Activated naive CD8-positive, alpha-beta T cell treated with anti-CD3 and anti-CD28 coated beads for 36 hours (primary cell): ENCODE results near the gene SCAI. TPM values are rescaled to one million over a fixed set of nuclear protein-coding genes. Genes with fewer than 3 reads are reported as not detected.
"Not testable (repeated sequence)": the region's sequence is repeated elsewhere in the genome, so short reads cannot be mapped to it uniquely, and the experiment has no call there.

ENCODE experiments used
- DNase-seq: peaks from one replicate; pipeline ENCODE4 v3.0.0; 2021
- H3K27ac Mint-ChIP-seq: one replicate; pipeline ENCODE4 v1.8.0; 2022; ENCODE audit warnings: mild to moderate bottlenecking, moderate library complexity, mixed read lengths
- H3K27me3 Mint-ChIP-seq: one replicate; pipeline ENCODE4 v1.8.0; 2022; ENCODE audit warnings: mild to moderate bottlenecking, mixed read lengths
- H3K36me3 Mint-ChIP-seq: one replicate; pipeline ENCODE4 v1.8.0; 2021; ENCODE audit warnings: mild to moderate bottlenecking, mixed read lengths
- H3K4me1 Mint-ChIP-seq: one replicate; pipeline ENCODE4 v1.8.0; 2021; ENCODE audit warnings: mixed read lengths
- H3K4me3 Mint-ChIP-seq: one replicate; pipeline ENCODE4 v1.8.0; 2022; ENCODE audit warnings: mild to moderate bottlenecking, moderate library complexity, mixed read lengths
- H3K9me3 Mint-ChIP-seq: one replicate; pipeline ENCODE4 v1.8.0; 2022; ENCODE audit warnings: mixed read lengths
- total RNA-seq, 2 experiments: library from RNA; stranded (reverse); gene quantifications; one replicate each; pipeline ENCODE4 v1.2.3, GENCODE V29; 2021

SCAI gene
- total RNA-seq, 2 experiments from 2014 or later, result 7.0 to 7.3 TPM

DNA sequence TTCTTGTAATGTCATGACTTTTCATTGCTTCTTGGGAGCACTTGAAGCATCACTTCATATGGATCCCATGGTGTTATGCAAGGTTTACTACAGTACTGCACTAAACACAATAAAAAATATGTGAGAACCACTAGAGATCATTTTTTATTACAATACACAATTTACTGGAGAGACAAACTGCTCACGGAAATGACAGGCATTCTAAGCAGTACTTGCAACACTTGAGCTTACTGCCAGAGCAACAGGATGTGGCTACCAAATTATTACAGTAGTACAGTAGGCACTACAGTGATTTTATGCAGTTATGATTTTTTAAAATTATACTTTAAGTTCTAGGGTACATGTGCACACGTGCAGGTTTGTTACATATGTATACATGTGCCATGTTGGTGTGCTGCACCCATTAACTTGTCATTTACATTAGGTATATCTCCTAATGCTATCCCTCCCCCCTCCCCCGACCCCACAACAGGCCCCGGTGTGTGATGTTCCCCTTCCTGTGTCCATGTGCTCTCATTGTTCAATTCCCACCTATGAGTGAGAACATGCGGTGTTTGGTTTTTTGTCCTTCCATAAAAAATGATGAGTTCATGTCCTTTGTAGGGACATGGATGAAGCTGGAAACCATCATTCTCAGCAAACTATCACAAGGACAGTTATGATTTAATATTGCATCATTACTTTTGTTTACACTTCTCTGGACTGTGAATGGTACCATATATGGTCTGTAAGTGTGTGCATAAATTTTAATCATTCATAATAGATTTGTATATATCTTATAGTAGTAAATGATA lies 177.4 kb downstream of the SCAI start:
- Mint-ChIP-seq H3K4me1 (peaks cover 30% of the 10 kb centered on the region), H3K27ac (peak overlapping the region; percentile 96), H3K36me3 (peaks cover 11% of the 10 kb centered on the region), H3K4me3 (peak overlapping the region; percentile 26)
- H3K27me3 Mint-ChIP-seq, H3K9me3 Mint-ChIP-seq, DNase-seq: not testable (repeated sequence)

DNA sequence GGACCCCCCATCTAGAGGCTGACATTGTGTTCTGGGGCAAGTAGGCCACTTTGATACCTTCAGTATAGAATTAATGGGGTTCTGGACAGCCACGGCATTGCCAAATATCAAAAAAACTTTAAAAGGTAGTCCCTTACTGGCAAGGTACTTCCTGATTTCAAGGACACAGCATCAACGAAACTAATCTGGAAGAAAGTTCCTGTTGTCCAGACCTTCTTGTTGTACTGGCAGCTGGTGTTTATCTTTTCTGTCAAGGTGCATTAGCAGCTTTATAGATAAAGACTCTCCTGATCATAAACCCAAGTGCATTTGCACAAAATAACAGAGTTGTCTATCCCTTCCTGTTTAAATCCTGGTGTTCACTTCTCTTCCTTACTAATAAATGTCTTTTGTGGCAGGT lies 178.7 kb downstream of the SCAI start:
- H3K27me3 Mint-ChIP-seq, result no peaks in the 10 kb centered on the region
- H3K36me3 Mint-ChIP-seq, result peaks cover 11% of the 10 kb centered on the region
- DNase-seq, result no peak
- peak overlapping the region; percentile 96 for H3K27ac Mint-ChIP-seq
- no peaks in the 10 kb centered on the region for H3K9me3 Mint-ChIP-seq
- H3K4me3 Mint-ChIP-seq, result no peak overlapping the region
- peaks cover 30% of the 10 kb centered on the region for H3K4me1 Mint-ChIP-seq

DNA sequence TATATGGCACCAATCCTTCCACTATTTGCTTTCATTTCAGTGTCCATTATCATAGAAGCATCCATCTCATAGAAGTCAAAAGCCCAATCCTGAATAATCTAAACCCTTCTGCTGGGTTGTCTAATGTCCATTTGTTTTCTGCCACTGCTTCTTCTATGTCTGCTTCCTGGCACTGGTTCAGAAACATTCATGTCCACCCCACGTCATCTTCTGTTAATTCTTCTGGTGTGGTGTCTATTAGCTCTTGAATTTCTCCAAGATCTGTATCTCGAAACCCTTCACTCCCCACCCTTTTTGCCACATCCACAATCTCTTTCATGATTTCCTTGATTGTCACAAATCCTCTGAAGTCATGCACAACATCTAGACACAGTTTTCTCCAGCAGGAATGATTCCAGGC lies 179.3 kb downstream of the SCAI start:
- Mint-ChIP-seq H3K9me3 (no peaks in the 10 kb centered on the region), H3K4me1 (peaks cover 30% of the 10 kb centered on the region), H3K4me3 (no peak overlapping the region), H3K27me3 (no peaks in the 10 kb centered on the region), H3K27ac (peak overlapping the region; percentile 96), H3K36me3 (peaks cover 11% of the 10 kb centered on the region)
- DNase-seq, result no peak

DNA sequence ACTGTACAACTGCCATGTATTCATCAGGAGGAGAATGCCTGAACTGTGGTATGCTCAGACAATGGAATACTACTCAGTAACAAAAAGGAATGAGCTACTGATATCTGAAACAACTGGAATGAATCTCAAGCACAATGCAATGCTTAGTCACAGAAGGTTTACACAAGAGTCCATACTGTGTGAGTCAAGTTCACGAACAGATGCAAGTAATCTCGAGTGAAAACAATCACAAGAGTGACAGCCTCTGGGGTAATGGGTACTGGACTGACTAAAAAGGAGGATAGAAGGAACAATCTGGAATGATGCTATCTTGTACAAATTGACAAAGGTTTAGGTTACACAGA lies 182.9 kb downstream of the SCAI start:
- Mint-ChIP-seq H3K4me3 (no peak overlapping the region), H3K4me1 (peaks cover 18% of the 10 kb centered on the region), H3K27me3 (no peaks in the 10 kb centered on the region), H3K9me3 (no peaks in the 10 kb centered on the region), H3K36me3 (peaks cover 3% of the 10 kb centered on the region), H3K27ac (no peak overlapping the region)
- no peak for DNase-seq

DNA sequence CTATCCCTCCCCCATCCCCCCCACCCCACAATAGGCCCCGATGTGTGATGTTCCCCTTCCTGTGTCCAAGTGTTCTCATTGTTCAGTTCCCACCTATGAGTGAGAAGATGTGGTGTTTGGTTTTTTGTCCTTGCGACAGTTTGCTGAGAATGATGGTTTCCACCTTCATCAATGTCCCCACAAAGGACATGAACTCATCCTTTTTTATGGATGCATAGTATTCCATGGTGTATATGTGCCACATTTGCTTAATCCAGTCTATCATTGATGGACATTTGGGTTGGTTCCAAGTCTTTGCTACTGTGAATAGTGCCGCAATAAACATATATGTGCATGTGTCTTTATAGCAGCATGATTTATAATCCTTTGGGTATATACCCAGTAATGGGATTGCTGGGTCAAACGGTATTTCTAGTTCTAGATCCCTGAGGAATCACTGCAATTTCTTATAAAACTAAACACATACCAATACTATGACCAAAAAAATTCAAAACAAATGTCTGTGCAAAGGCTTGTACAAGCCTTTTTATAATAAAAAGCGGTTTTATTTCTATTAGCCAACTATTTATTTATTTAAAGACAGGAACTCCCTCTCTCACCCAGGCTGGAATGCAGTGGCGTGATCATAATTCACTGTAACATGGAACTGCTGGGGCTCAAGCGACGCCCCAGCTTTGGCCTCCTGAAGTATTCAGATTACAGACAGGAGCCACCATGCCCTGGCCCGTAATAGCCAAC lies 183.5 kb downstream of the SCAI start:
- H3K27me3 Mint-ChIP-seq, H3K4me3 Mint-ChIP-seq, H3K9me3 Mint-ChIP-seq, H3K27ac Mint-ChIP-seq, H3K36me3 Mint-ChIP-seq, DNase-seq: not testable (repeated sequence)
- peaks cover 12% of the 10 kb centered on the region for H3K4me1 Mint-ChIP-seq

DNA sequence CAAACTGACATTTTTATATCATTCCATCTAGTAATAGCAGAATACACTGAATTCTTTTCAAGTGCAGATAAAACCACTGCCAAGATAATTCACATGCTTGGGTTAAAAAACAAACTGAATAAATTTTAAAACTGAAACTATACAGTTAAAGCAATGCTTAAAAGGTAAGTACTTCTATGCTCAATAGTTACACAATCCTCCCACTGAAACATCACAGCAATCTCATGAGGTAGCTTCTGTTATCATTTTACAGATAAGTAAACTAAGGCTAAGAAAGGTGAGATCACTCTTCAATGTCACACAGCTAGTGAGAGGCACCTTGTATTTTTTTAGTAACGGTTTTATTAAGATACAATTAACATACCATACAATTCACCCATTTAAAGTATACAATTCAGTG lies 189.1 kb downstream of the SCAI start:
- Mint-ChIP-seq H3K9me3 (no peaks in the 10 kb centered on the region), H3K36me3 (no peaks in the 10 kb centered on the region), H3K27ac (no peak overlapping the region), H3K4me1 (peaks cover 4% of the 10 kb centered on the region), H3K27me3 (no peaks in the 10 kb centered on the region), H3K4me3 (no peak overlapping the region)
- no peak for DNase-seq

DNA sequence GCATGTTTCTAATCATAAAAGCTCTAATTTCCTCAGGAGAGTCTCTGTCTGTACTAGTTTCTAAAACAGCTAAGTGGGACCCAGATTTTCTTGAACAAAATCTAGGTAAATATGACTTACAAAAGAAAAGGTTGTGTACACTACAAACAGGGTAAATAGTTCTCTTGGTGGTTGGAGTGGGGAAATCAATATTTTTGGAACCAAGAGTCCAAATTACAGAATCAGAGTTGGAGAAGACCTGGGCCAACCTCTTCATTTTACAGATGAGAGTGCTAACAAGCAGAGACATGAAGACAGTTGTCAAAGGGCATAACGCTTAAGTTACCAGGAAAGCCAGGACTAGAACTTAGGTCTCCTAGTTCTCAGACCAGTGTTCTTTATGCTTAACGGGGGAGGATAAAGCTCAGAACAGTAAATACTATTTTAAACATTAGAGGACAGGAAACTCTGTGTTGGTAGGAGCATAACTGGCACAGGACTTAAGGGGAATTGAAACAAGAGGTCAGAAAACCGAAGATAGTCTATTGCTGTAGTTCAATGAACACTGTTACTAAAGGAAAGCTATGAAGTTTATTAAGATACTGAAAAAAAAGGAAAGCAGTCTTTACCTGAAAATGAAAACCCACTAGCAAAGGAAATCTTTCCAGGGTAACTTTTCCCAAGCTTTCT lies 193.1 kb downstream of the SCAI start:
- H3K4me1 Mint-ChIP-seq, result peaks cover 4% of the 10 kb centered on the region
- no peak overlapping the region for H3K4me3 Mint-ChIP-seq
- DNase-seq, result no peak
- H3K9me3 Mint-ChIP-seq, result no peaks in the 10 kb centered on the region
- no peaks in the 10 kb centered on the region for H3K36me3 Mint-ChIP-seq
- no peak overlapping the region for H3K27ac Mint-ChIP-seq
- no peaks in the 10 kb centered on the region for H3K27me3 Mint-ChIP-seq

DNA sequence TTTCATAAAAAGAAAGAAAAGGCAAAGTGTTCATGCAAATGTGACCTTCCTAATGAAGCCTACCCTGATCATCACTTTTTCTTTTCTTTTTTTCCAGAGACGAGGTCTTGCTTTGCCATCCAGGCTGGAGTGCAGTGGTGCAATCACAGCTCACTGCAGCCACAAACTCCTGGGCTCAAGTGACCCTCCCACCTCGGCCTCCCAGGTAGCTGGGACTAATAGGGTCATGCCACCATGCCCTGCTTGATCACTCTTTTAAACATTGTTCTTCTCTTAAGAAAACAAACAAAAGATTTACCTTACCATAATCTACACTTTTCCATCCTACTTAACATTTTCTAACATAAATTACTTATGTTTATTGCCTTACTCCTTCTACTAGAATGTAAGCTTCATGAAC lies 193.9 kb downstream of the SCAI start:
- Mint-ChIP-seq H3K4me3 (no peak overlapping the region), H3K27me3 (no peaks in the 10 kb centered on the region), H3K27ac (no peak overlapping the region), H3K36me3 (no peaks in the 10 kb centered on the region), H3K9me3 (no peaks in the 10 kb centered on the region), H3K4me1 (peaks cover 4% of the 10 kb centered on the region)
- no peak for DNase-seq

DNA sequence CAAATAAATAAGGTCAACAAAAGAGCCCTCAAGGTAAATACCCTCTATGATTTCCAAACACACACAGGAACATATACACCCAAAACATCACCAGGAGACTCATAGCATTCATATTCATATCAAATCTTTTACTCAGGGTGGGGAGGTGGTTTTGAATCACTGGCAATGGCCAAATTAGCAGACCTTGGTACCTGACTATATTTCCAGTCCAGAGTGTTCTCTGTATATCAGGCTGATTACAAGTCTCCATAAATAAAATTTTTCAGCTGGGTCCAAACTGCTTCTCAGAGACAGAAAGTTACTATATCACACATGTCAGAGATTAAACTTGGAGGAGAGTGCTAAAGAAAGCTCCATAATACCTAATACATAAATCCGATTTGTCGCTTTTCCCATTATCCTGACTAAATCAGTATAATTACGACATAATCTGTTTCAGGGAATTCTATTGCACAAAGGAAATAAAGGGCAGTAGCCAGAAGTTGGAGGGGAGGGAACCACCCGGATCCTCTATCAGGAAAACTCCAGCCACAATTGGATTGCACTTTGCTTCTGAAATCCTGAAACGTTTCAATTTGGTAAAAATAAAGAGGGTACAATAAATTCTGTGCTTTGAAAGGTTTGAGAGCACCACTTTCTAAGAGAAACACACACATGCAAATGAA lies 195.5 kb downstream of the SCAI start:
- H3K9me3 Mint-ChIP-seq, result peaks cover under 1% of the 10 kb centered on the region
- H3K27me3 Mint-ChIP-seq, result no peaks in the 10 kb centered on the region
- H3K4me1 Mint-ChIP-seq, result peaks cover 4% of the 10 kb centered on the region
- peaks cover 1% of the 10 kb centered on the region for H3K36me3 Mint-ChIP-seq
- no peak for DNase-seq
- no peak overlapping the region for H3K4me3 Mint-ChIP-seq
- no peak overlapping the region for H3K27ac Mint-ChIP-seq

DNA sequence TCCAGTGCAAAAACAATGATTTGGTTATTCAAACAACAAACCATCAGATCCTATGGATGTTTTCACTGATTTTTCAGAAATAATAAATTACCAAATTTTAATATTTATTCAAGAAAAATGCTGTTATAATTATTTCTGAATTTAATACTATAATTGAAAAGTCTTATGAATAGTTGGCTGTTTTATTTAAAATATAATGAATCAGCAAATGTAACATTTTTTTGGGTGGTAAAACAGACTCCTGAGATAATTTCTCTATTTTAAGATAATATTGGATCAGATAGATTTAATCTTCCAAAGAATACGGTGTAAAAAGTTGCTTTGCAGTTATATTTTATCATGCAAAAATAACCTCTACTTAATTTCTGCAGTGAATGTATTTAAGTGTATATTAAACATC lies 197.2 kb downstream of the SCAI start:
- DNase-seq, result no peak
- H3K4me3 Mint-ChIP-seq, result no peak overlapping the region
- H3K27ac Mint-ChIP-seq, result no peak overlapping the region
- peaks cover 11% of the 10 kb centered on the region for H3K36me3 Mint-ChIP-seq
- H3K27me3 Mint-ChIP-seq, result no peaks in the 10 kb centered on the region
- H3K4me1 Mint-ChIP-seq, result peaks cover 5% of the 10 kb centered on the region
- H3K9me3 Mint-ChIP-seq, result peaks cover 1% of the 10 kb centered on the region

DNA sequence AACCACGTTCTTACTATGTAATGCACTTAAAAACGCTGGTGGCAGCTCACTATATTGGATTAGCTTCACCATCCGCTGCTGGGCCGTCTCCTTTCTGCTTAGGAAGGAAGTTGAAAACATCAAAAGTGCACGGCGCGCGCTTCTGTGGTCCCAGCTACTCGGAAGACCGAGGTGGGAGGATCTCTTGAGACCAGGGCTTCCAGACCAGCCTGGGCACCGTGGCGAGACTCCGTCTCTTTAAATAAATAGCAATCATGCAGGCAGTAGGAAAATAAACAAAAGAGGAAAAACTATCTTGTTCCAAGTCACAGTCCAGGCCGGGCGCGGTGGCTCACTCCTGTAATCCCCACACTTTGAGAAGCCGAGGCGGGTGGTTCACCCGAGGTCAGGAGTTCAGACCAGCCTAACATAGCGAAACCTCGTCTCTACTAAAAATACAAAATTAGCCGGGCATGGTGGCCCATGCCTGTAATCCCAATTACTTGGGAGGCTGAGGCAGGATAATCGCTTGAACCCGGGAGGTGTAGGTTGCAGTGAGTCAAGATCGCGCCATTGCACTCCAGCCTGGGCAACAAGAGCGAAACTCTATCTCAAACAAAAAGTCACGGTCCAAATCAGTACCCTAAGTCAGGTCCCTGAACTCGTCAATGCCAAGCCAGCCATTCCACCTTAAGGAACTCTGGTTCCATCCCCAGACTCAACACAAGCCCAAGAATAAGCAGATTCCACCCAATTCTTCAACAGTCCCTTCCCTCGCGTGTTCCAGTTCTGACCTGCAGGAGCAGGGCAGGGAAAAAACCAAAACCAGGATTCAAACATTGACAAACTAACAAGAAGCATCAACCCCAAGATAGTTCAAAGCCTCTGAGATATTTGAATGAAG lies 201.4 kb downstream of the SCAI start:
- H3K36me3 Mint-ChIP-seq, result peaks cover 13% of the 10 kb centered on the region

DNA sequence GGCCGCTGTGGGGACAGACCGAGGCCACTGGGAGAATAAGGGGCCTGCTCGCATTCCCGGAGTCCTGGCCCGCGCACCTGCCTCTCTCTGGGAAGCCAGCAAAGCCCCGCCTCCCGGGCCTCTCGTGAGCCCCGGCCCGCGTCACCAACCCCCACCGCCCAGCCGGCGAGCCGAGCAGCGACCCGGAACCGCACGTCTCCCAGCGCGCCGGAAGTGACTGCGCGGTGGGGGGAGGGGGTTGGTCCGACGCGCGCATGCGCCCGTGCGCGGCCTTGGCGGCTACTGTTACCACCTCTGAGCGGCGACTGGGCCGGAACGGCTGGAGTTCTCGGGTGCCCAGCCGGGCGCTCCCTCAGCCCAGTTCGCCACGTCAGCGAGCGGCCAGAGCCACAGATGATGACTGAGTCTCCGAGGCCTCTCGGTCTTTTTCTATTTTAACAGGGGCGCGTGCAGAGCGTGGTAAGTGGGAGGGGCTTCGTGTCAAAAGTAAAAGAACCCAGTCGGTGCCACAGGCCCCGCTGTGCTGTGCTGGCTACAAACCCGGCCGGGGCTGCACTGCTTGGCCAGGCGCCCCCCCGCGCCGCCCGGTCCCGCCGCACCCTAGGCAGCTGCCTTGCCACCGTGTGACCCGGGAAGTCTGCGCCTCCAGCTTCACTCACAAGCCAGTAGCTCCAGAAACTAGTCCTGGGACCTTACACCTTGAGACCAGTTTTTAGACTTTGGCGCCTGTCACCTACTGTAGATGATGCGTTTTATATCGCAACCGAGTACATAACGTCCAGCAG lies 202.2 kb downstream of the SCAI start, which contains the start of gene GOLGA1:
TSS of gene GOLGA1 (minus strand) at position 190 of the 785 bp plus-strand sequence. CDS start 2,372 bp downstream, outside the sequence.
- peaks cover 1% of the 10 kb centered on the region for H3K9me3 Mint-ChIP-seq
- H3K27me3 Mint-ChIP-seq, result no peaks in the 10 kb centered on the region
- H3K27ac Mint-ChIP-seq, result peak within 1 kb of the TSS; percentile 94
- peak; percentile 93 for DNase-seq
- H3K4me3 Mint-ChIP-seq, result peak within 1 kb of the TSS; percentile 97
- H3K4me1 Mint-ChIP-seq, result peaks cover 19% of the 10 kb centered on the region
- peaks cover 16% of the 10 kb centered on the region for H3K36me3 Mint-ChIP-seq

More for the DNA sequence above, 201.4 kb downstream of the SCAI start:
- no peaks in the 10 kb centered on the region for H3K27me3 Mint-ChIP-seq
- H3K4me1 Mint-ChIP-seq, result peaks cover 19% of the 10 kb centered on the region
- DNase-seq, result peak; percentile 59
- peaks cover 1% of the 10 kb centered on the region for H3K9me3 Mint-ChIP-seq
- H3K4me3 Mint-ChIP-seq, result peak overlapping the region; percentile 97
- peak overlapping the region; percentile 94 for H3K27ac Mint-ChIP-seq

DNA sequence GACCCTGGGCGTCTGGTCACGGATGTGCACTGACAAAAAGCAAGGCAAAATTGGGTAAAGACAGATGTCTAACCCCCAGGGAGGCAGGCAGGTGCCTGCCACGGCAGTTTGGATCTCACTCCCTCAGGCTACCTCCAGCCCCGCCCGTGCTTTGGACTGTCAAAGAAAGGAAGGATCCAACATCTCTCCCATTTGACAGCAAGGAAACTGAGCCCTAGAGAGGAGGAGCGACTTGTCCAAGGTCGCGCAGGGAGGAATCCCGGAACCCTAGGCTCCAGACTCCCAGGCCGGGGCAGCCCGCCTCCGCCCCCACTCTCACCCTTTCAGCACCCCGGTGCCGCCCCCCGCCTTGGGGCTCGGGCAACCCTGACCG lies 202.8 kb downstream of the SCAI start:
- Mint-ChIP-seq H3K4me3 (peak overlapping the region; percentile 97), H3K36me3 (peaks cover 19% of the 10 kb centered on the region), H3K4me1 (peaks cover 19% of the 10 kb centered on the region), H3K9me3 (peaks cover 1% of the 10 kb centered on the region), H3K27me3 (no peaks in the 10 kb centered on the region), H3K27ac (peak overlapping the region; percentile 72)
- no peak for DNase-seq
